GM12878 (cell line): ENCODE results near the gene C1QL4. TPM values are rescaled to one million over a fixed set of nuclear protein-coding genes. Genes with fewer than 3 reads are reported as not detected.

Experiments
- ATAC-seq: fragments of 200-7000 bp; cut with Tn5 transposase; 3 replicates; pipeline ENCODE4 v1.9.1; 2020; ENCODE audit warnings: mild to moderate bottlenecking, moderate library complexity
- BruUV-seq: library from RNA; stranded (reverse); fragments of 400-500 nt; replicated peaks from 2 replicates; lab custom pipeline; 2021; lab: Mats Ljungman, UMichigan
- CTCF ChIA-PET: fragments of 300-600 bp; sonication (Branson Sonifier 250); formaldehyde crosslinking; extraction: SDS; loops from one replicate; lab custom pipeline; 2021; ENCODE audit warnings: inconsistent platforms; lab: Yijun Ruan, JAX
- POLR2A ChIA-PET: fragments of 350-600 bp; formaldehyde crosslinking; extraction: SDS; loops from one replicate; lab custom pipeline; 2021; ENCODE audit warnings: inconsistent platforms; lab: Charles Lee
- RAD21 ChIA-PET: fragments of 300-600 bp; sonication (Branson Sonifier 250); formaldehyde crosslinking; loops from one replicate; lab custom pipeline; 2023; ENCODE audit warnings: antibody characterized with exemption; ENCODE audit not compliant: unreplicated experiment; lab: Charles Lee
- SMC1A ChIA-PET: fragments of 300-600 bp; sonication (Branson Sonifier 250); formaldehyde crosslinking; loops from one replicate; lab custom pipeline; 2023; ENCODE audit not compliant: unreplicated experiment, uncharacterized antibody; lab: Charles Lee
- DNase-seq: peaks from one replicate; pipeline ENCODE4 v3.0.0-alpha.2; 2011; ENCODE audit warnings: low read depth, low spot score
- FAIRE-seq: peaks from 3 replicates; lab custom pipeline; 2011; peaks lifted over from hg19 to GRCh38; lab: Jason Lieb, UNC
- H2AFZ ChIP-seq: 2 replicates; pipeline ENCODE4 v1.6.0; 2011; ENCODE audit warnings: low read depth, low read length, control low read depth; ENCODE audit not compliant: control insufficient read depth
- H3K27ac ChIP-seq: 2 replicates; pipeline ENCODE4 v1.5.1; 2011; ENCODE audit warnings: control low read depth; ENCODE audit not compliant: control insufficient read depth, insufficient read depth
- H3K27me3 ChIP-seq, 2 experiments: replicated peaks in 1 of 2; 2 replicates each; pipeline versions ENCODE4 v1.6.0 to v1.6.1; 2011; ENCODE audit warnings: low read length in 1 of 2; ENCODE audit not compliant: control insufficient read depth in 2 of 2, insufficient read depth in 2 of 2
- H3K36me3 ChIP-seq, 2 experiments: 2 replicates each; pipeline ENCODE4 v1.5.1; 2011; ENCODE audit warnings: low read length in 1 of 2; ENCODE audit not compliant: control insufficient read depth in 2 of 2, insufficient read depth in 2 of 2
- H3K4me1 ChIP-seq: 2 replicates; pipeline ENCODE4 v1.6.1; 2011; ENCODE audit warnings: mild to moderate bottlenecking, low read length, moderate library complexity, mixed read lengths; ENCODE audit not compliant: control insufficient read depth, insufficient read depth
- H3K4me2 ChIP-seq: 2 replicates; pipeline ENCODE4 v1.6.0; 2011; ENCODE audit warnings: control low read depth; ENCODE audit not compliant: control insufficient read depth, insufficient read depth
- H3K4me3 ChIP-seq: fragments of 200-600 bp; sonication (generic); 2 replicates; pipeline ENCODE4 v1.5.1; 2016
- H3K79me2 ChIP-seq: 2 replicates; pipeline ENCODE4 v1.6.0; 2011; ENCODE audit warnings: low read length; ENCODE audit not compliant: control insufficient read depth, insufficient read depth
- H3K9ac ChIP-seq: 2 replicates; pipeline ENCODE4 v1.8.0; 2011; ENCODE audit warnings: low read length, control low read depth, mixed read lengths; ENCODE audit not compliant: control insufficient read depth, insufficient read depth
- H3K9me3 ChIP-seq: replicated peaks from 3 replicates; pipeline ENCODE4 v1.5.1; 2011; ENCODE audit warnings: mild to moderate bottlenecking, low read length; ENCODE audit not compliant: control insufficient read depth, insufficient read depth
- H4K20me1 ChIP-seq: 2 replicates; pipeline ENCODE4 v1.6.0; 2011; ENCODE audit not compliant: control insufficient read depth, insufficient read depth
- DPF2 ChIP-seq: fragments of 450-650 bp; IDR thresholded peaks from 2 replicates; pipeline ENCODE4 v1.6.1; 2017; ENCODE audit warnings: mild to moderate bottlenecking
- EP300 ChIP-seq, 2 experiments: fragments of 150-350 bp in 1 of 2; IDR thresholded peaks; 2 replicates each; pipeline ENCODE4 v1.6.1; 2011 to 2012; ENCODE audit warnings: low read depth in 2 of 2, low read length in 2 of 2, borderline replicate concordance in 1 of 2, improper control_type of control experiment in 1 of 2, inconsistent platforms in 1 of 2; ENCODE audit not compliant: control insufficient read depth in 1 of 2
- ETV6 ChIP-seq, 2 experiments: fragments of 450-650 bp in 1 of 2; IDR thresholded peaks in 1 of 2; conservative IDR thresholded peaks in 1 of 2; 2 replicates each; pipeline ENCODE4 v1.6.1; 2014; ENCODE audit warnings: antibody characterized with exemption in 1 of 2, borderline replicate concordance in 1 of 2, low read depth in 1 of 2, mild to moderate bottlenecking in 1 of 2, moderate library complexity in 1 of 2
- NFYA ChIP-seq: IDR thresholded peaks from 2 replicates; pipeline ENCODE4 v1.6.1; 2011; ENCODE audit warnings: low read depth, mild to moderate bottlenecking, low read length, improper control_type of control experiment, borderline replicate concordance
- PAX5 ChIP-seq: IDR thresholded peaks from 2 replicates; pipeline ENCODE4 v1.6.1; 2011; ENCODE audit warnings: low read depth, low read length, borderline replicate concordance
- SMARCA5 ChIP-seq: fragments of 450-650 bp; IDR thresholded peaks from 2 replicates; pipeline ENCODE4 v1.6.1; 2017; ENCODE audit warnings: mild to moderate bottlenecking
- ZZZ3 ChIP-seq: IDR thresholded peaks from 2 replicates; pipeline ENCODE4 v1.6.1; 2011; ENCODE audit warnings: low read depth; ENCODE audit not compliant: control insufficient read depth, insufficient read length
- WGBS: methylation state at CpG from one replicate; pipeline ENCODE4 v1.1.6; 2016; ENCODE audit warnings: low lambda C conversion rate; ENCODE audit not compliant: insufficient replicate concordance, insufficient coverage; ENCODE audit errors: missing lambda C conversion rate; 5-methylcytosine and 5-hydroxymethylcytosine counted together
- in situ Hi-C: fragments of 300-500 bp; cut with MboI; formaldehyde crosslinking; loops from 9 replicates; pipeline ENCODE4 v1.14.3; 2018; ENCODE audit warnings: mixed read lengths
- intact Hi-C: fragments of 100-400 bp; cut with micrococcal nuclease; formaldehyde crosslinking; loops from one replicate; pipeline ENCODE4 v1.14.2; 2022; ENCODE audit not compliant: unreplicated experiment
- polyA plus RNA-seq, 11 experiments: library from polyadenylated mRNA; depleted of rRNA in 4 of 11; unstranded in 6 of 11; stranded (reverse) in 5 of 11; fragments of >200 nt; fragmentation: Nextera tagmentation in 4 of 11; fragmentation: Illumina TruSeq in 1 of 11; extraction: Ambion mirVana in 4 of 11; extraction: Trizol in 1 of 11; gene quantifications; 1 replicate in 1 of 11; 2 replicates in 10 of 11; pipeline versions ENCODE4 v1.2.1 to v1.2.3, GENCODE V29; 2011 to 2016; ENCODE audit warnings: inconsistent platforms in 2 of 11, missing spikeins in 2 of 11, low read depth in 1 of 11
- total RNA-seq, 4 experiments: library from RNA; depleted of rRNA in 3 of 4; stranded (reverse); fragments of >200 nt in 3 of 4; fragmentation: Illumina TruSeq in 1 of 4; extraction: Trizol in 1 of 4; gene quantifications; 2 replicates each; pipeline versions ENCODE4 v1.2.1 to v1.2.3, GENCODE V29; 2013 to 2021
- TF ChIP-seq, protein P1 (sequence below): fragments of 450-650 bp; IDR thresholded peaks from 2 replicates; pipeline ENCODE4 v1.6.1; 2018; ENCODE audit warnings: borderline replicate concordance, mild to moderate bottlenecking; ENCODE audit not compliant: partially characterized antibody
- TF ChIP-seq, protein P2 (sequence below): fragments of 150-350 bp; IDR thresholded peaks from 2 replicates; pipeline ENCODE4 v1.6.1; 2016; ENCODE audit warnings: low read depth, low read length
- TF ChIP-seq, protein P3 (sequence below): fragments of 450-650 bp; IDR thresholded peaks from 2 replicates; pipeline ENCODE4 v1.6.1; 2016; ENCODE audit warnings: mild to moderate bottlenecking
- TF ChIP-seq, protein P4 (sequence below), 3 experiments: IDR thresholded peaks in 2 of 3; conservative IDR thresholded peaks in 1 of 3; 2 replicates each; pipeline ENCODE4 v1.5.1; 2011; ENCODE audit warnings: low read depth in 3 of 3, low read length in 3 of 3, mild to moderate bottlenecking in 3 of 3, control low read depth in 2 of 3, moderate library complexity in 2 of 3, inconsistent platforms in 1 of 3, mixed read lengths in 1 of 3; ENCODE audit not compliant: control insufficient read depth in 2 of 3, insufficient read depth in 1 of 3; ENCODE audit errors: extremely low read depth in 1 of 3

C1QL4 gene
- total and polyA plus RNA-seq, 10 of the 15 experiments (the other 5 are each of a cell fraction or from before 2014, with no cell fraction given), result 0.05 TPM; not detected in 9

DNA sequence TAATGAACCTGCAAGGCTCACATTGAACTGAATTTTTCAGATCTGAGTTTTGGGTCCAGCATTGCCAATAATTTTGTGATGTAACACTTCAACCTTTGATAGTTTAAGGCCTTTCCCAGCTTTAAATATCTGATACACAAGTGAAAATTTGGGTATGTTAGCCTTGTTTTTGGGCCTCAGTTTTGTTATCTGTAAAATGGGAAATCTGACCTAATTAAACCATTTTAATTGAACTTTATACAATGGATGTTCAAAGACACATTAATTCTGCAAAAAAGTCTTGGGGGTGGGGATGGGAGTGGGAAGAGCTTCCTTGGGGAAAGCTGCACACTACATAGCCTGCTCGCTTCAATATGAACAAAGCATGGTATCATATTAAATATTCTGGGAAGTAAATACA lies 25.1 kb upstream of the C1QL4 start:
- Histone ChIP-seq H3K4me2 (no peak overlapping the region), H3K4me3 (no peak overlapping the region), H3K79me2 (peaks cover 13% of the 10 kb centered on the region), H3K27me3 (no peaks in the 10 kb centered on the region), H4K20me1 (no peaks in the 10 kb centered on the region), H3K27ac (no peak overlapping the region), H2AFZ (no peak overlapping the region), H3K9ac (no peak overlapping the region), H3K36me3 (no peaks in the 10 kb centered on the region), H3K4me1 (no peaks in the 10 kb centered on the region), H3K9me3 (no peaks in the 10 kb centered on the region)
- CTCF ChIA-PET, result interaction anchor here (0.7 to 18.7 kb wide), 14 partner anchors 9 to 274 kb away, joined by 3 to 712 read pairs (median 4); partner anchors contain the start of gene PRPH
- no TSS peak for BruUV-seq
- in situ Hi-C loops, result loop anchor here (5.0 kb wide), 1 partner anchor 155 kb away; no protein-coding TSS in a partner anchor
- 80% methylated on average over 1 of the region's 1 CpG for WGBS
- SMC1A ChIA-PET, result interaction anchor here (0.7 to 25.7 kb wide), 8 partner anchors 15 to 191 kb away, joined by 3 to 740 read pairs (median 3); no protein-coding TSS in a partner anchor
- POLR2A ChIA-PET, result interaction anchor here (1.1 to 1.4 kb wide), 2 partner anchors 11 to 152 kb away, joined by 3 read pairs; no protein-coding TSS in a partner anchor
- intact Hi-C loops, result no loop called here
- RAD21 ChIA-PET, result interaction anchor here (0.7 to 6.6 kb wide), 5 partner anchors 66 to 258 kb away, joined by 3 to 258 read pairs (median 3); partner anchors contain the start of gene KCNH3
- DNase-seq, result no peak
- no peak for ATAC-seq
- no peak for FAIRE-seq
- TF ChIP-seq, protein P1, sequence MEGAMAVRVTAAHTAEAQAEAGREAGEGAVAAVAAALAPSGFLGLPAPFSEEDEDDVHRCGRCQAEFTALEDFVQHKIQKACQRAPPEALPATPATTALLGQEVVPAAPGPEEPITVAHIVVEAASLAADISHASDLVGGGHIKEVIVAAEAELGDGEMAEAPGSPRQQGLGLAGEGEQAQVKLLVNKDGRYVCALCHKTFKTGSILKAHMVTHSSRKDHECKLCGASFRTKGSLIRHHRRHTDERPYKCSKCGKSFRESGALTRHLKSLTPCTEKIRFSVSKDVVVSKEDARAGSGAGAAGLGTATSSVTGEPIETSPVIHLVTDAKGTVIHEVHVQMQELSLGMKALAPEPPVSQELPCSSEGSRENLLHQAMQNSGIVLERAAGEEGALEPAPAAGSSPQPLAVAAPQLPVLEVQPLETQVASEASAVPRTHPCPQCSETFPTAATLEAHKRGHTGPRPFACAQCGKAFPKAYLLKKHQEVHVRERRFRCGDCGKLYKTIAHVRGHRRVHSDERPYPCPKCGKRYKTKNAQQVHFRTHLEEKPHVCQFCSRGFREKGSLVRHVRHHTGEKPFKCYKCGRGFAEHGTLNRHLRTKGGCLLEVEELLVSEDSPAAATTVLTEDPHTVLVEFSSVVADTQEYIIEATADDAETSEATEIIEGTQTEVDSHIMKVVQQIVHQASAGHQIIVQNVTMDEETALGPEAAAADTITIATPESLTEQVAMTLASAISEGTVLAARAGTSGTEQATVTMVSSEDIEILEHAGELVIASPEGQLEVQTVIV, result no peak
- TF ChIP-seq NFYA (no peak), SMARCA5 (no peak), ETV6 (conservative IDR thresholded peaks at IDR 0.05 in 1 of 2, IDR thresholded peaks at IDR 0.05 in 1 of 2; ENCODE audit: borderline replicate concordance in 1 of 2, low read depth in 1 of 2) (no peak), ZZZ3 (no peak), EP300 (IDR thresholded peaks at IDR 0.05; ENCODE audit: borderline replicate concordance in 1 of 2, control insufficient read depth in 1 of 2, low read depth in 2 of 2, low read length in 2 of 2) (no peak), DPF2 (no peak), PAX5 (no peak)
- TF ChIP-seq, protein P2, sequence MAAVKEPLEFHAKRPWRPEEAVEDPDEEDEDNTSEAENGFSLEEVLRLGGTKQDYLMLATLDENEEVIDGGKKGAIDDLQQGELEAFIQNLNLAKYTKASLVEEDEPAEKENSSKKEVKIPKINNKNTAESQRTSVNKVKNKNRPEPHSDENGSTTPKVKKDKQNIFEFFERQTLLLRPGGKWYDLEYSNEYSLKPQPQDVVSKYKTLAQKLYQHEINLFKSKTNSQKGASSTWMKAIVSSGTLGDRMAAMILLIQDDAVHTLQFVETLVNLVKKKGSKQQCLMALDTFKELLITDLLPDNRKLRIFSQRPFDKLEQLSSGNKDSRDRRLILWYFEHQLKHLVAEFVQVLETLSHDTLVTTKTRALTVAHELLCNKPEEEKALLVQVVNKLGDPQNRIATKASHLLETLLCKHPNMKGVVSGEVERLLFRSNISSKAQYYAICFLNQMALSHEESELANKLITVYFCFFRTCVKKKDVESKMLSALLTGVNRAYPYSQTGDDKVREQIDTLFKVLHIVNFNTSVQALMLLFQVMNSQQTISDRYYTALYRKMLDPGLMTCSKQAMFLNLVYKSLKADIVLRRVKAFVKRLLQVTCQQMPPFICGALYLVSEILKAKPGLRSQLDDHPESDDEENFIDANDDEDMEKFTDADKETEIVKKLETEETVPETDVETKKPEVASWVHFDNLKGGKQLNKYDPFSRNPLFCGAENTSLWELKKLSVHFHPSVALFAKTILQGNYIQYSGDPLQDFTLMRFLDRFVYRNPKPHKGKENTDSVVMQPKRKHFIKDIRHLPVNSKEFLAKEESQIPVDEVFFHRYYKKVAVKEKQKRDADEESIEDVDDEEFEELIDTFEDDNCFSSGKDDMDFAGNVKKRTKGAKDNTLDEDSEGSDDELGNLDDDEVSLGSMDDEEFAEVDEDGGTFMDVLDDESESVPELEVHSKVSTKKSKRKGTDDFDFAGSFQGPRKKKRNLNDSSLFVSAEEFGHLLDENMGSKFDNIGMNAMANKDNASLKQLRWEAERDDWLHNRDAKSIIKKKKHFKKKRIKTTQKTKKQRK, result no peak
- TF ChIP-seq, protein P3, sequence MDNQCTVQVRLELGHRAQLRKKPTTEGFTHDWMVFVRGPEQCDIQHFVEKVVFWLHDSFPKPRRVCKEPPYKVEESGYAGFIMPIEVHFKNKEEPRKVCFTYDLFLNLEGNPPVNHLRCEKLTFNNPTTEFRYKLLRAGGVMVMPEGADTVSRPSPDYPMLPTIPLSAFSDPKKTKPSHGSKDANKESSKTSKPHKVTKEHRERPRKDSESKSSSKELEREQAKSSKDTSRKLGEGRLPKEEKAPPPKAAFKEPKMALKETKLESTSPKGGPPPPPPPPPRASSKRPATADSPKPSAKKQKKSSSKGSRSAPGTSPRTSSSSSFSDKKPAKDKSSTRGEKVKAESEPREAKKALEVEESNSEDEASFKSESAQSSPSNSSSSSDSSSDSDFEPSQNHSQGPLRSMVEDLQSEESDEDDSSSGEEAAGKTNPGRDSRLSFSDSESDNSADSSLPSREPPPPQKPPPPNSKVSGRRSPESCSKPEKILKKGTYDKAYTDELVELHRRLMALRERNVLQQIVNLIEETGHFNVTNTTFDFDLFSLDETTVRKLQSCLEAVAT, result no peak
- TF ChIP-seq, protein P4, sequence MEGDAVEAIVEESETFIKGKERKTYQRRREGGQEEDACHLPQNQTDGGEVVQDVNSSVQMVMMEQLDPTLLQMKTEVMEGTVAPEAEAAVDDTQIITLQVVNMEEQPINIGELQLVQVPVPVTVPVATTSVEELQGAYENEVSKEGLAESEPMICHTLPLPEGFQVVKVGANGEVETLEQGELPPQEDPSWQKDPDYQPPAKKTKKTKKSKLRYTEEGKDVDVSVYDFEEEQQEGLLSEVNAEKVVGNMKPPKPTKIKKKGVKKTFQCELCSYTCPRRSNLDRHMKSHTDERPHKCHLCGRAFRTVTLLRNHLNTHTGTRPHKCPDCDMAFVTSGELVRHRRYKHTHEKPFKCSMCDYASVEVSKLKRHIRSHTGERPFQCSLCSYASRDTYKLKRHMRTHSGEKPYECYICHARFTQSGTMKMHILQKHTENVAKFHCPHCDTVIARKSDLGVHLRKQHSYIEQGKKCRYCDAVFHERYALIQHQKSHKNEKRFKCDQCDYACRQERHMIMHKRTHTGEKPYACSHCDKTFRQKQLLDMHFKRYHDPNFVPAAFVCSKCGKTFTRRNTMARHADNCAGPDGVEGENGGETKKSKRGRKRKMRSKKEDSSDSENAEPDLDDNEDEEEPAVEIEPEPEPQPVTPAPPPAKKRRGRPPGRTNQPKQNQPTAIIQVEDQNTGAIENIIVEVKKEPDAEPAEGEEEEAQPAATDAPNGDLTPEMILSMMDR (IDR thresholded peaks at IDR 0.05 in 2 of 3, conservative IDR thresholded peaks at IDR 0.05 in 1 of 3; ENCODE audit: control insufficient read depth in 2 of 3, extremely low read depth in 1 of 3, insufficient read depth in 1 of 3, low read depth in 3 of 3, low read length in 3 of 3), result no peak
